GM18499 (cell line): ENCODE measurements around the gene KIAA1143.

Experiments
- ATAC-seq: cut with Tn5 transposase; IDR thresholded peaks from one replicate; pipeline ENCODE4 v1.9.1; 2021; ENCODE audit warnings: moderate number of reproducible peaks; ENCODE audit not compliant: insufficient read depth, unreplicated experiment

Gene KIAA1143

DNA sequence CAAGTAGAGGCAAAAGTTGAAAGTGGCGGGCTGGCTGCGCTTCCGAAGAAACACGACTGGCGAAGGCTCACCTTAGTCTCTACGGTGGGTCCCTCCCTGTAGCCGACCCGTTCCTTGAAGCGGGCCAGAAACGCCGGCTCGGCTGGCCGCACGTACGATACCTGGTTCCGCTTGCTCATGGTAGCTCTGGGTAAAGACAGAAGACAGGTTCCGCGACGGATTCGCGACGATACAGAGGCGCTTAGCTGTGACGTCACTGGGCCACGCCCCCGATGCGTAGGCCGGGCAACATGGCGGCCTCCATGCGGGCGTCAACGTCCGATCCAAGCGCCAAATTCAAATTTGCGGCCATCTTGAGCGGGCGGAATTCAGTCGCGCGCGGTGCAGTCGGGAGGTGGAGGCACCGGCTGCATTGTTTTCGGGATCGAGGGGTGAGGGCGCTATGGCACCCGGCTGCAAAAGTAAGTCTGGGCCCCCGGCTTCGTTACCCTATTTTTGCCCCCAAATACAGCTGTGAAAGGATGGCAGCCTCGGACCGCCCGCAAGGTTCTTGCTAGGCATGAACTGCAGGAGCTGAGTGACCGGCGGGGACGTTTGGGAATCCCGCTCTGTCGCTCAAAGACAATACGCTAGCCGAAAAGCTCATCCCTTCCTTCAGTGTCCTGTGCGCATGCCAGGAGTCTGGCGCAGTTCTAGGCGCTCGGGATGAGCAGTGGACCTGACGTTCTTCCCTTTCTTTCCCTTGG lies at the start of gene KIAA1143, which contains the start of gene KIF15:
Gene KIAA1143 (minus strand): TSS at position 196 of the 746 bp plus-strand sequence. CDS start 17 bp downstream, at position 179.
Gene KIF15 (plus strand): TSS at position 371 of the 746 bp plus-strand sequence. CDS start 72 bp downstream, at position 443.
- peak; percentile 80 for ATAC-seq

DNA sequence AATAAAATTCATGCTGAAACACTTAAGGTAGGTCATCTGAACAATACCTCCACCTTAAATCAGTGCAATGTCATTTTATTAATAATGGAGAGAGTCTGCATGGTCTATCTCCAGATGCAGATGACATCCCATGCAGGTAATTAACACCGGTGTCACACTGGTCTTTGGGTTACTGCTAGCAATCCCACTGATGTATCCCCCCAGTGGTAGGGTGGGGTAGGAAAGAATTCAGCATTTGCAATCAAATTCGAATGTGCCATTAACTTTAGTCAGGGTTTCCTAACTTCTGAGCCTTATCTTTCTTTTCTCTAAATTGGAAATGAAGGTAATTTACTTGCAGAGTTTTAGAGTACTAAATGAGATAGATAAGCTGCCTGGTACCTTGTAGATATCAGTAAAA lies 44.5 kb upstream of the KIAA1143 start:
- no peak for ATAC-seq

DNA sequence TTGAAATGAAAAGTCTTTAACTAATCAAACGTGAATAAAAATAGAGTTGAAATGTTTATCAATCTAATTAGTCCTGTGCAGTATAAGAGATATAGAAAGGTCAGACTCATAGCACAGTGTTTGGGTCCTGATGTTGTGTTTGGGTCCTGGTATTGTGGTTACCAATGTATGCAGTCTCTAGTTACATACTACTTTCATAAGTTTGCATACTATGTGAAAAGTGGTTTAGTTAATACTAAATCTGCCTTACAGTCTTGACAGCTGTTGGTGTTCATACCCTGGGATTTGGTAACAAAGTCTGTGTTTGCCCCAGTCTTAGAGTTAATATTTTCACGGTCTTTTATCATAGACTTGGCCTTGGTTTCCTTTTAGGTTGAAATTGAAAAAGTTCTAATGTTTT lies 41.9 kb upstream of the KIAA1143 start:
- no peak for ATAC-seq

DNA sequence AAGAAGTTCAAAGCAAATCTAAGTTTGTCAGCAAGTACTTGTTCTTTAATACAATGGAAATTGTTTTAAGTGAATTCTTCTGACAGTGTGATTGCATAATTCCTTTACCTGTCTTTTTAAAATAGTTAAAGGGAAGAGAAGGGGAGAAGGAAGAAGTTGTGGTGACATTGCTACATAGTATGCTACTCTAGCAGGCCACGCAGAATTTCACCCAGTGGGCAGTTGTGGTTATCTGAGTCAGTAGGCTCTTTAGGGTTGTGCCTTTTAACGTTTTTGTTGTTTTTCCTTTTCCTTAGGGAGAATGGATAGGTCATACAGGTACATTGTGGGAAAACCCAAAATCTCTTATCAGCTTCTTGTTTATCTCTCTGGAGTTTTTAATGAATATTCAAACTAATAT lies 40.6 kb upstream of the KIAA1143 start:
- no peak for ATAC-seq

DNA sequence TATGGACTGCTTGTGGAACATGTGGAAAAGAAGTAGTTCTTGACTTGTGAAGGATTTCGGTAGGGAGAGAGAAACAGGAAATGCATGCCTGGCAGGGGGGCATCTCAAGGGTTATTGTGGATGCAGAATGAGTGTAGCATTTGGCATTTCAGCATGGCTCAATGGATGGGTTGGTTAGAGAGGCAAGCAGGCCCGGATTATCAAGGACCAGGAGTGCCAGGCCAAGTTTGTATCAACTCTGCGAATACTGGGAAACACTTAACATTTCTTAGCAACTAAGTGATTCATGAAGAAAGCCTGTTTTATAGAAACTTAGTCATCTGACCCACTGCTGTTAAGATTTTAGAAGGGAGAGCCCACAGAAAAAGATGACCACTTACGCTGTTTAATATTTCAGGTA lies 33.8 kb upstream of the KIAA1143 start:
- ATAC-seq = no peak

DNA sequence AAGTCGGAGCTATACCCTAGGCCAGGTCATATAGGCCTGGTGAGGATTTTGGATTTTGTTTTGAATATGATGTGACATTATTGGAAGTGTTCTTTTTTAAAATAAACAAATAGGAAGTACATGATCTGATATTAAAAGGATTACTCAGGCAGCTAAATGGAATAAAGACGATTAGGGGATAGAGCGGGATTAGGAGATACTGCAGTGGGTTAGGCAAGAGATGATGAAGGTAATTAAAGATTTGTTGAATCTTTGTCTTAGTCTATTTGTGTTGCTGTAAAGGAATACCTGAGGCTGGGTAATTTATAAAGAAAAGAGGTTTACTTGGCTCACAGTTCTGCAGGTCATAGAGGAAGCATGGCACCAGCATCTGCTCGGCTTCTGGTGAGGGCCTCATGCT lies 21.5 kb upstream of the KIAA1143 start:
- ATAC-seq = no peak

DNA sequence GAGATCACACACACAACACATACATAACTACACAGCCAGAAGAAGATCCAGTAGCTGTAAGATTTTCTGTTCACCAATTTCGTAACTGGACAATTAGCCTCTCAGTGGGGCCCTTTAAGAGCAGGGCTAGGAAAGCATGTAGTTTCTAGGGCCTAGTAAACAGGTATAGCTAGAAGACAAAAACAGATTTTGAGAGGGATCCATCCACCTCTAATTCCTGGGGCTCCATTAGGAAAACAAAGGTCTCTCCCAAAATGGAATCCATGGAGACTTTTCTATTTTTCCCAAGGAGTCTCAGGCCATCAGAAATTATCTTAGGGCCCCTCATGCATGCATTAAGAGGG lies 10.7 kb upstream of the KIAA1143 start:
- no peak for ATAC-seq

DNA sequence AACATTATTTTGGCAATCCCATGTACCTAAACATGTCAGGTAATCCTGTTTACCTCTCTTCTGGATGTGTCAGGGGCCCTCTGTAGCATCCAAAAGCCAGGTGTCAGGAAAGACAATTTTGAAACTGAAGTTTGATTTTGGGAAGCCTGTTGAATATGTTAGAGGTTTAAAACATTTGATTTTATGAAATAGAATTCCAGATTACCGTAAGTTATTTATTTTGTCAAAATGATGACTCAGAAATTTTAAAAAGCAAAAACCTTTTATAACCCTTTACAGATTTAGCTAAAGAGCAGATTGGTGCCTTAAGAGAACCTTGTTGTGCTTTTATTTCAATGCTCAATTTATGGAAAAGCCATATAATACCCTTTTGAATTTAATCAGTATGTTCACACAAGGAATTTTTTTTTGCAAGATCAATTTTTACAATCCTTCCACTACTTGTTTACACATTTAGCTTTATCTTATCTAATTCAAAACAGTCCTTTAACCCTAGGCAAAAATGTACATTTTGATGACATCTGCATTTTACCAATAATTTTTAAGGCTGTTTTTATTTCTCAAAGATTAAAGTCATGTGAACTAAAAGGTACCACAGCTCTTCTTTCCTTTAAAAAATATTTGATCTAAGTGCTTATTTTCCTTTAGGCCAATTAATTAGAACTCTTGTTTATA lies 10.1 kb upstream of the KIAA1143 start:
- no peak for ATAC-seq

DNA sequence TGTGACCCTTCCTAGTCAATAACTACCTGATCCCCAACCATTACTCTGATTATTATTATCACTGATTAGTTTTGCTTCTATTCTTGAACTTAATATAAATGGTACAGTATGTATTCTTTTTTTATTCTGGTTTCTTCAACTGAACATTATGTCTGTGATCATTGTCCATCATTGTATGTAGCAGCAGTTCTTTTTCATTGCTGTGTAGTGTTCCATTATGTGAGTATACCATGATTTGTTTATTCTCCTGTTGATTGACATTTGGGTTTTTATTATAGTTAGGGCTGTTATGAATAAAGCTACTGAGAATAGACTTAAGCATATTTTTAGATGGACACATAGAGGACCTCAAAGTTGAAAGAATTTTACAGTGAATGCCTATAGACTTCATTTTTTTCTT lies 2.8 kb upstream of the KIAA1143 start:
- ATAC-seq = no peak

DNA sequence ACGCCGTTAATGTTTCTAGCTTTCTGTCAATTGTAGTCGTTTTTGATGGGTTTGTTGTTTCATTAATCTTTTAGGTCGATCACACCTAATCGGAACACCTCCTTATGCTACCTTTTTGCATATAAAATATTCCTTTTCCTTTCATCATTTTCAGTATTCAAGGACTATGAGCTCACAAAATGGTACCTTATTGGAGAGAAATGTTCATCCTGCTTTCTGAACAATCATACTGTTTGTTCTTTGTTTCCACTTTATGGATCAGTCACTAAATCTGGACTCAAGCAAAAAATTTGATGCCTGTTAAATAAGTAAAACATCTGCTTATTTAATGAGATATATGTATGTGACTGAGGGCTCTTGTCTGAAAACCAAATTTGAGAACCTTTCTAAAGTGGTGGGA lies 1.3 kb upstream of the KIAA1143 start:
- ATAC-seq = no peak

DNA sequence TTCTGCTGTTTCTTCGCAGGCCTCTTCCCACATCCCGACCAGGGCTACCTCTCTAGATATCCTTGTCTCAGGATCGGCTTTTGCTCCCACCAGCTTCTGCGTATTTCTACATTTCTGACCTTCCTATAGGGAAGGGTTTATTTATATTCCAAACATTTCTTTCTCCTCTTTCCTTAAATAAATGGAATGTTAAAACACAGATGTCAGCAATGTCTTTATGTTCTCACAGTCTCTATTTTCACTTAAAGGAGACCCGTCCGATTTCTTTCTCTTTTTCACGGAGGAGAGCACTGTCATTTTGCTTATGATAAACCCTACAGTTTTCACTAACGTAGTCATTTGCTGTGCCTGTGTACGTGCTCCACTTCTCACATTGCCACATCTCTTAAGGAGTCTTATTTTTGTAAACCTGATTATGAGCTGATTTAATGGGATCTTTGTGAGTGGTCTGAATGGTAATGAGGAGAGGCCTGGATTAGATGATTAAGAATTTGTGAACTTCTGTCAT lies 805 bp upstream of the KIAA1143 start:
- peak; percentile 13 for ATAC-seq

DNA sequence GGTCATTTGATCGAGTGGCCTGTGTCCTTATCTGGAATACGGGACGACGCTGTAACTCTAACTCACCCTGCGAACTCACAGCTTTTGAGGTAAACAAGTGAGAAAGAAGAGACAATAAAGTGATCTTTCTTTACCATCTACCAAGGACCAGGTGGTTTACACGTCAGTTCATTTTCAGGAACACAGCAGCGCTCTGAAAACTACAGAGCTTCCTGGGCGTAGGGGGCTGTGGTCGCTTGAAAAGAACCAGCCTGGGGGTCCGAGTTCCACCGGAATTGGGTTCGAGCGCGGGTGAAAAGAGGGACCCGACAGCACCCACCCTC lies 357 bp downstream of the KIAA1143 start:
- no peak for ATAC-seq

DNA sequence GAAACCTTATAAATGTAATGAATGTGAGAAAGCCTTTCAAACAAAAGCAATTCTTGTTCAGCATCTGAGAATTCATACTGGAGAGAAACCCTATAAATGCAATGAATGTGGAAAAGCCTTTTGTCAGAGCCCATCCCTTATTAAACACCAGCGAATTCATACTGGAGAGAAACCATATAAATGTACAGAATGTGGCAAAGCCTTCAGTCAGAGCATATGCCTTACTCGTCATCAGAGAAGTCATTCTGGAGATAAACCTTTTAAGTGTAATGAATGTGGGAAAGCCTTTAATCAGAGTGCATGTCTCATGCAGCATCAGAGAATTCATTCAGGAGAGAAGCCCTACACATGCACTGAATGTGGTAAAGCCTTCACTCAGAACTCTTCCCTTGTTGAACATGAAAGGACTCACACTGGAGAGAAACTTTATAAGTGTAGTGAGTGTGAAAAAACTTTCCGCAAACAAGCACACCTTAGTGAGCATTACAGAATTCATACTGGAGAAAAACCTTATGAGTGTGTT lies 26.7 kb downstream of the KIAA1143 start:
- ATAC-seq = no peak

DNA sequence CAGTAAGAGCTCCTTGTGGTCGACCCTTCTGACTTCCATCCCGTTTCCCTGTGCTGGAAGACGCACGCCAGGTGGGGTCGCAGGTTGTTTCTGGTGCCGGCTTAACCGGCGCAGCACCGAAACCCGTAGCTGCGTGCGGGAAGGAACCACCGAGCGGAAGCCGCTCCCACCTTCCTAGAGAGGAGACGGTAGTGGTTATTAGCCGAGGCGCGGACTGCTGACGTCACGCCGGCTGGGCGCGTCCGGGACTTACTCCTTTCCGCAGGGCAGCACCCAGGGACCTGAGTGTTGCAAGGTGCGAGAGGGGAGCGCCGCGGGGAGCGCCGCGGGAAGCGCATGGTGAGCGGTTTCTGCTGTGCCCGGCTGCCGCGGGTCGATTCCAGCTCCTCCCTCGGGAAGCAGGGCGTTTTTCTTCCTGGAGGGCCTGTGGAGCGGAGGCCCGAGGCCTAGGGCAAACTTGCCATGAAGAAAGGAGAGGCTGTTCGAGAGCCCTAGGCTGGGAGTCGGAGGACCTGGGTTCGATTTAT lies 32.0 kb downstream of the KIAA1143 start, which contains the start of gene ZNF501:
Gene ZNF501 (plus strand): TSS at position 252 of the 527 bp plus-strand sequence. CDS start 4,787 bp downstream, outside the sequence.
- ATAC-seq = no peak

DNA sequence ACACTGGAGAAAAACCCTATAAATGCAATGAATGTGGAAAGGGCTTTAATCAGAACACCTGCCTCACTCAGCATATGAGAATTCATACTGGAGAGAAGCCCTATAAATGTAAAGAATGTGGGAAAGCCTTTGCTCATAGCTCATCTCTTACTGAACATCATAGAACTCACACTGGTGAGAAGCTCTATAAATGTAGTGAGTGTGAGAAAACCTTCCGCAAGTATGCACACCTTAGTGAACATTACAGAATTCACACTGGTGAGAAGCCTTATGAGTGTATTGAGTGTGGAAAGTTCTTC lies 39.4 kb downstream of the KIAA1143 start:
- no peak for ATAC-seq

DNA sequence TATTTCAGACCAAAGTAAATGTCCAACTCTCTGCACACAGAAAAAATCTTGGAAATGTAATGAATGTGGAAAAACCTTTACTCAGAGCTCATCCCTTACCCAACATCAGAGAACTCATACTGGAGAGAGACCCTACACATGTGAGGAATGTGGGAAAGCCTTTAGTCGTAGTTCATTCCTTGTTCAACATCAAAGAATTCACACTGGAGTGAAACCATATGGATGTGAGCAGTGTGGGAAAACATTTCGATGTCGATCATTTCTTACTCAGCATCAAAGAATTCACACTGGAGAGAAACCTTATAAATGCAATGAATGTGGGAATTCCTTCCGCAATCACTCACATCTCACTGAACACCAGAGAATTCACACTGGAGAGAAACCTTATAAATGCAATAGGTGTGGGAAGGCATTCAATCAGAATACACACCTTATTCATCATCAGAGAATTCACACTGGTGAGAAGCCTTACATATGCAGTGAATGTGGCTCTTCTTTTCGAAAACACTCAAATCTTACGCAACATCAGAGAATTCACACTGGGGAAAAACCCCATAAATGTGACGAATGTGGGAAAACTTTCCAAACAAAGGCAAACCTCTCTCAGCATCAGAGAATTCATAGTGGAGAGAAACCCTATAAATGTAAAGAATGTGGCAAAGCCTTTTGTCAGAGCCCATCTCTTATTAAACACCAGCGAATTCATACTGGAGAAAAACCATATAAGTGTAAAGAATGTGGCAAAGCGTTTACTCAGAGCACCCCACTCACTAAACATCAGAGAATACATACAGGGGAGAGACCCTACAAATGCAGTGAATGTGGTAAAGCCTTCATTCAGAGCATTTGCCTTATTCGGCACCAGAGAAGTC lies 40.0 kb downstream of the KIAA1143 start:
- ATAC-seq = no peak

DNA sequence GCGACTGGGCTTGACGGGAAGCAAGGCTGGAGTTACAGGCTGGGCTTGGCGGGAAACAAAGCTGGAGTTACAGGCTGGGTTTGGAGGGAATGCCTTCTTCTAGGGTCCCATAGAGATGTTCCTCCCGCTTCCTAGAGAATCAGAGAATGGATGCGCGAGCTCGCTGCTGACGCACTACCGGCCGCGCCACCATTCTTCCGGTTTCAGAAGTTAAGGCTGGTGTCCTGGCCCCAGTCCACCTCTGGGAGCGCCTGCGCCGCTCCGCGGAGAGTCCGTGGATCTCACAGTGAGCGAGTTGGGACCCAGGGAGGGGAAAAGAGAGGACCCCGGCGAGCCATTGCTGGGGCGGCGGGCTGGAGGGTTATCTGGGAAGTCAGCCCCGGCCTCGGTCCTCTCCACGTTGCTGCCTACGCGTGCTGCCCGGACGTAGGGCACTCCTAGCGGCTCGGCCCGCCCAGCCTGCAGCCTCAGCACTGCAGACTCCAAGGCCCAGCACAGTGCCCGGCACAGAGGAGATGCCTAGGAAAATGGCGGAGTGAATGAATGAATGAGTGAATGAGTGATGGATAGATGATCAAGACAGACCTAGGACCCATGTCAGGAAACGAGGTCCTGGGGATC lies 48.9 kb downstream of the KIAA1143 start, which contains the start of gene ZNF502:
Gene ZNF502 (plus strand): TSS at position 206 of the 621 bp plus-strand sequence. CDS start 7,602 bp downstream, outside the sequence.
- ATAC-seq = no peak
